ENCODE measurements around the gene ADIPOR1. TPM values are rescaled to one million over a fixed set of nuclear protein-coding genes. Genes with fewer than 3 reads are reported as not detected.
"Not testable (repeated sequence)": the region's sequence is repeated elsewhere in the genome, so short reads cannot be mapped to it uniquely, and the experiment has no call there.

The ADIPOR1 gene
- total RNA-seq, 1 experiment from 2014 or later = 86.9 TPM

GRCh38 chr1:202938287-202938925 lies 19.7 kb downstream of the ADIPOR1 start:
- no peak for DNase-seq (ENCODE audit: low read depth)

- DNase-seq (ENCODE audit: low read depth) = not testable (repeated sequence)
These were observed 21.7 kb downstream of the ADIPOR1 start for GRCh38 chr1:202936409-202936808.

GRCh38 chr1:202935844-202936243 lies 22.3 kb downstream of the ADIPOR1 start:
- DNase-seq (ENCODE audit: low read depth) = no peak

- DNase-seq (ENCODE audit: low read depth) = no peak
These were observed 23.4 kb downstream of the ADIPOR1 start for GRCh38 chr1:202934755-202935154.

- no peak for DNase-seq (ENCODE audit: low read depth)
These were observed 25.6 kb downstream of the ADIPOR1 start for GRCh38 chr1:202932476-202932875.

- DNase-seq (ENCODE audit: low read depth) = peak; percentile 99
These were observed 31.3 kb downstream of the ADIPOR1 start, which contains the start of gene KLHL12 for GRCh38 chr1:202926581-202927491. TSS of gene KLHL12 (minus strand) at chr1:202927234. CDS start at chr1:202925162, 2,072 bp downstream.

GRCh38 chr1:202923533-202923932 lies 34.6 kb downstream of the ADIPOR1 start:
- no peak for DNase-seq (ENCODE audit: low read depth)

GRCh38 chr1:202919615-202920014 lies 38.5 kb downstream of the ADIPOR1 start:
- DNase-seq (ENCODE audit: low read depth) = no peak

GRCh38 chr1:202915146-202915545 lies 43.0 kb downstream of the ADIPOR1 start:
- DNase-seq (ENCODE audit: low read depth) = no peak

- not testable (repeated sequence) for DNase-seq (ENCODE audit: low read depth)
These were observed 45.6 kb downstream of the ADIPOR1 start for GRCh38 chr1:202912476-202912875.

GRCh38 chr1:202909494-202909893 lies 48.6 kb downstream of the ADIPOR1 start:
- no peak for DNase-seq (ENCODE audit: low read depth)

GRCh38 chr1:202908998-202909397 lies 49.1 kb downstream of the ADIPOR1 start:
- DNase-seq (ENCODE audit: low read depth) = no peak

GRCh38 chr1:202905331-202905730 lies 52.8 kb downstream of the ADIPOR1 start:
- no peak for DNase-seq (ENCODE audit: low read depth)

GRCh38 chr1:202903808-202904207 lies 54.3 kb downstream of the ADIPOR1 start:
- not testable (repeated sequence) for DNase-seq (ENCODE audit: low read depth)

- no peak for DNase-seq (ENCODE audit: low read depth)
These were observed 56.6 kb downstream of the ADIPOR1 start for GRCh38 chr1:202901555-202901954.

- DNase-seq (ENCODE audit: low read depth) = no peak
These were observed 65.6 kb downstream of the ADIPOR1 start for GRCh38 chr1:202892501-202892900.

Other genes starting within 250 kb of the ADIPOR1 start
- under 0.01 TPM in 1 of 2 replicates, not detected in the other for gene SYT2, start 247.9 kb downstream of the ADIPOR1 start, total RNA-seq (2014; rRNA removed; shearing (Covaris generic))
- 42.7 and 44.4 TPM in 2 replicates for gene KDM5B, start 149.9 kb downstream of the ADIPOR1 start, total RNA-seq (2014; rRNA removed; shearing (Covaris generic))
- gene PCAT6, start 147.4 kb downstream of the ADIPOR1 start, total RNA-seq (2014; rRNA removed; shearing (Covaris generic)) = not detected in 2 replicates
- 5.8 and 5.9 TPM in 2 replicates for gene RABIF, start 69.2 kb downstream of the ADIPOR1 start, total RNA-seq (2014; rRNA removed; shearing (Covaris generic))
- gene KLHL12, start 31.1 kb downstream of the ADIPOR1 start, total RNA-seq (2014; rRNA removed; shearing (Covaris generic)) = 22.4 and 34.8 TPM in 2 replicates
- gene CYB5R1, start 8.9 kb upstream of the ADIPOR1 start, total RNA-seq (2014; rRNA removed; shearing (Covaris generic)) = 21.6 and 30.0 TPM in 2 replicates
- 94.8 and 121 TPM in 2 replicates for gene TMEM183A, start 49.1 kb upstream of the ADIPOR1 start, total RNA-seq (2014; rRNA removed; shearing (Covaris generic))
- 0.11 TPM in 1 of 2 replicates, not detected in the other for gene PPFIA4, start 68.2 kb upstream of the ADIPOR1 start, total RNA-seq (2014; rRNA removed; shearing (Covaris generic))
- gene MYOG, start 127.7 kb upstream of the ADIPOR1 start, total RNA-seq (2014; rRNA removed; shearing (Covaris generic)) = not detected in 2 replicates
- 0.89 and 2.7 TPM in 2 replicates for gene ADORA1, start 169.4 kb upstream of the ADIPOR1 start, total RNA-seq (2014; rRNA removed; shearing (Covaris generic))
- gene MYBPH, start 217.5 kb upstream of the ADIPOR1 start, total RNA-seq (2014; rRNA removed; shearing (Covaris generic)) = not detected in 2 replicates
- gene CHI3L1, start 228.4 kb upstream of the ADIPOR1 start, total RNA-seq (2014; rRNA removed; shearing (Covaris generic)) = not detected in 2 replicates